ENCODE results near the gene LSR.

The LSR gene

GRCh38 chr19:35288331-35288730 is 39.5 kb downstream of the LSR start:
- no peak for DNase-seq

- DNase-seq, result no peak
These were observed 40.1 kb downstream of the LSR start for GRCh38 chr19:35288906-35289305.

- DNase-seq, result no peak
These were observed 41.8 kb downstream of the LSR start for GRCh38 chr19:35290381-35291127.

GRCh38 chr19:35291259-35291658 is 42.5 kb downstream of the LSR start:
- no peak for DNase-seq

- DNase-seq, result no peak
These were observed 43.1 kb downstream of the LSR start, which contains the start of gene MAG for GRCh38 chr19:35291916-35292315. TSS of gene MAG (plus strand) at chr19:35292161. CDS start at chr19:35295409, 3,248 bp downstream.

DNA sequence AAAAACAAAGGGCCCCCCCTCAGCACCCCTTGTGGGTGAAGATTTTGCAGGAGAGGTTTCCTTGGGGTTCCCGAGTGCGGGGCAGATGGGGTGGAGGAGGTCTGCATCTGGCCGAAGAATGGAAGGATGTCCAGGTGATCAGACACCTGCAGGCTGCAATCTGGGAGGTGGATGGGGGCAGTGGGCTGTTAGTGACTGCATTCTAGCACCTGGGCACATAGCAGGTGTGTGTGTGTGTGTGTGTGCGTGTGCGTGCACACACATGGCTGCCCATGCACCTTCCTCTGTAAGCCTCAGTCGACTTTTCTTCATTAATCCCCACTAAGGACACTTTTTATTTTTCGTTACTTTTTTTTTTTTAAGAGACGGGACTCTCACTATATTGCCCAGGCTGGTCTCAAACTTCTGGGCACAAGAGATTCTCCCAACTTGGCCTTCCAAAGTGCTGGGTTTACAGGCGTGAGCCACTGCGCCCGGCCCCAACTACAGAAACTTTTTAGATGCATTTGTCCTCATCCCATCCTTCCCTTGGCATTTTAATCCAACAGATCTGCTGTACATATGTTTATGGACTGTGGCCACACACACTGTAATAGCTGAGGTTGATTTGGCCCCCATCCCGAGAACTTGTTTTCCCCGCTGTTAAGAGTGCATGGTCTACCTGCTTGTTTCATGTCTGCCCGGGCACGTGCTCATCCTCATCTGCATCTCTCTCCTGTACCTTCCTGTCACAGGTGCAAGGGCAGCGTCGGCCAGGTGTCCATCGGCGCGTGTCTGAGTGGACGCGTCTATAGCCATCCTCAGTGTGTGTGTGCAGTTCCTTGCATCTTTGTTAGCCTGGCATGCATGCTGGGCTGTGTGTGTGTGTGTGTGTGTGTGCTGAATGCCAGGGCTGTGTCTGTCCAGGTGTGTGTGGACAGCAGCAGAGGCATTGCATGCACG is 43.9 kb downstream of the LSR start:
- DNase-seq, result no peak

- DNase-seq, result no peak
These were observed 44.5 kb downstream of the LSR start for GRCh38 chr19:35293363-35293739.

DNA sequence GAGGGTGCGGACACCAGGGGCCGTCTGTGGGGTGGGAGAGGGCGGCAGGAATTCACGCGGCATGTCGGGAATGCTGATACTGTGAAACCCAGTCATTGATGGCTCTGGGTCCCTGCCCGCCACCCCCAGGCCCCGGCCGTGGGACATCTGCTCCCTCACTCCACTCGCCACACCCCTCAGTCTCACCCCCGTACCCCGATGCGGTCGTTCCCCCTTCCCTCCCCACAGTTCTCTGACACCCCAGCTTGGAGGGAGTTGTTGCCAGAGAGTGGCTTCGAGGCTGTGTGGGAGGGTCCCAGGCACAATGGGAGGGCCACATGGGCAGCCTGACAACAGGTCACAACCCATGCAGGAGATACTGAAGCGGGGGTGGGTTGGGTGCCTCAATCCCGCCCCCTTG is 45.0 kb downstream of the LSR start:
- DNase-seq, result no peak

GRCh38 chr19:35294328-35294727 is 45.5 kb downstream of the LSR start:
- no peak for DNase-seq

DNA sequence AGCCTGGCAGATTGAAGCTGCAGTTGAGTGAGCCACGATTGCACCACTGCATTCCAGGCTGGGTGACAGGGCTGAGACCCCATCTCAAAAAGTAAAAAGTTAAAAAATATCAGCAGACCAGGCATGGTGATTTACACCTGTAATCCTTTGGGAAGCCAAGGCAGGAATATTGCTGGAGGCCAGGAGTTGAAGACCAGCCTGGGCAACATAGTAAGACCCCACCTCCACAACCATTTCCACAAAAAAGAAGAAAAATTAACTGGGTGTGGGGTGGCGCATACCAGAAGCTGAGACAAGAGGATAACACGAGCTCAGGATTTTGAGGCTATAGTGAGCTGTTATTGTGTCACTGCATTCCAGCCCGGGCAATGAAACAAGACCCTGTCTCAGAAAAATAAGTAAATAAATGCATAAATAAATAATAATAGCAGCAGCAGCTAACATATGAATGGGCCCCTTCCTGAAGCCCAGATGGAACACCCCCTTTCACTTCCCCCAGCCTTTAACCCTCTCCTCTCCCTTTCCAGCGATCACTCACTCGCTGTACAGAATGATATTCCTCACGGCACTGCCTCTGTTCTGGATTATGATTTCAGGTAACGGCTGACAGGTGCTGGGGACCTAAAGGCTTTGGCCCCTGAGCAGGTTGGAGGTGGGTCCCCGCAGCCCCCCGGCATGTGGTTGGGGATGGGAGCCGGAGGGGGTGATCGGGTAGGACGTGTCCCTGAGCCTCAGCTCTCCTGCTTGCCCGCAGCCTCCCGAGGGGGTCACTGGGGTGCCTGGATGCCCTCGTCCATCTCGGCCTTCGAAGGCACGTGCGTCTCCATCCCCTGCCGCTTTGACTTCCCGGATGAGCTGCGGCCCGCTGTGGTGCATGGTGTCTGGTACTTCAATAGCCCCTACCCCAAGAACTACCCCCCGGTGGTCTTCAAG is 46.3 kb downstream of the LSR start:
- no peak for DNase-seq

DNA sequence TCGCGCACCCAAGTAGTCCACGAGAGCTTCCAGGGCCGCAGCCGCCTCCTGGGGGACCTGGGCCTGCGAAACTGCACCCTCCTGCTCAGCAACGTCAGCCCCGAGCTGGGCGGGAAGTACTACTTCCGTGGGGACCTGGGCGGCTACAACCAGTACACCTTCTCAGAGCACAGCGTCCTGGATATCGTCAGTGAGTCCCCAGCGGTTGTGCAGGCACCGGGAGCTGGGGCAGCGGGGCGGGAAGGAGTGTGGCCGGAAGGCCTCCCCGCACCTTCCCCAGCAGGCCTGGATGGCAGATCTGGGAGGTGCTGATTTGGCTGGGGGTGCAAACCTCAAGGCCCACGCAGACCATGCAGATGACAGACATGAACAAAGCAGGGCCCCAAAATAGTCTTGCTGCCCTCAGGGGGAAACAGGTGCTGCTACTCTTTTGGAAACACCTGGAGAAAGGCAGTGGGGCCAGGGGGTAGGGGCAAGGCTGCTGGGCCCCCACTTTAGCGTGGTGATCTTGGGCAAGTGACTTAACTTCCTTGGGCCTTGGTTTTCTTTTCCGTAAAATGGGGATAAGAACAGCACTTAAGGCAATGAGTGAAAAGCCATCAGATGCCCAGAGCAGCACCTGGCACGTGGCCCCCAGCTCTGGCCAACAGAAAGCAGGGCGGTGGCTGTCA is 47.1 kb downstream of the LSR start:
- DNase-seq, result no peak

DNA sequence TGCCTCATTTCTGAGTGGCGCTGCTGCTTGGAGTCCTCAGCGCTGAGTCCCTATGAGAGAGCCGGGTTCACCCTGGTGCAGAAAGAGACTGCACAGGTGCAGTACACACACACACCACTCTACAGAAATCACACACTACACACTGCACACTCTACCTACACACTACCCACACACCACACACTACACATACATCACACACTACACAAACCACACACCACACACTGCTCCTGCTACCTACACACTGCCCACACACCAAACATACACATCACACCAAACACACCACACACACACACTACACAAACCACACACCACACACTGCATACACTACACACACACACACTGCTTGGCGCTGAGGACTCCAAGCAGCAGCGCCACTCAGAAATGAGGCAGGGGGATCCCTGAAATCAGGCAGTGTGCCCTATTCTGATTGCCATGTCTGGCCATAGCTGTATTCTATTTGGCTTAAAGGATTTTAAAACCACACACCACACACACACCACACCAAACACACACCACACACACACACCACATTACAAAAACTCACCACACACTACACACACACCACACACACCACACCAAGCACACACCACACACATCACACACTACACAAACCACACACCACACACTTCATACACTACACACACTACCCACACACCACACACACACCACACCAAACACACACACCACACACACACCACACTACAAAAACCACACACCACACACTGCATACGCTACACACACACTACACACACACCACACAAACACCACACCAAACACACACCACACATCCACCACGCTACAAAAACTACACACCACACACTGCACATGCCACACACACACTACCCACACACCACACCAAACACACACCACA is 48.1 kb downstream of the LSR start:
- no peak for DNase-seq

GRCh38 chr19:35297515-35297848 is 48.7 kb downstream of the LSR start:
- no peak for DNase-seq

GRCh38 chr19:35297922-35298321 is 49.1 kb downstream of the LSR start:
- no peak for DNase-seq

DNA sequence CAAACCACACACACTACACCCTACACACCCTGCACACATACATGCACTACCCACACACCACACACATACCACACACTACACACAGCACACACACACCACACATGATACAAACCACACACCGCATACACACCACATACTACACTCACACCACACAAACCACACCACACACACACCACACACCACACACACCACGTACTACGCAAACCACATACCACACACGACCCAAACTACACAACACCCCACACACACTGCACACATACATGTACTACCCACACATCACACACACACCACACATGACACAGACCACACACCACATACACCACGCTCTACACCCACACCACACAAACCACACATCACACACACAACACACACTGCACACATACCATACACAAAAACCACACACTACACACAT is 49.8 kb downstream of the LSR start:
- DNase-seq, result no peak

GRCh38 chr19:35299523-35300338 is 50.9 kb downstream of the LSR start:
- no peak for DNase-seq

DNA sequence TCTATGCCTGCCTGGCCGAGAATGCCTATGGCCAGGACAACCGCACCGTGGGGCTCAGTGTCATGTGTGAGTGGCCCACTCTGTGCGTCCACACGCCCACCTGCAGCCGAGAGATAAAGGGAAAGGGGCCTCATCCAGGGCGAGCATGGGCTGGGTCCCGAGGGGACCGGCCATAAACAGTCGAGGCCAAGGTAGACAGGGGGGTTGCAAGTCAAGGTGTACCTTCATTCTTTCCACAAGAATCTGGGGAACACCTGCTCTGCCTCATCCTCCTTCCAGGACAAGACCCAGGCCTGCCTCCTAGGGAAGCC is 51.5 kb downstream of the LSR start:
- DNase-seq, result no peak

DNA sequence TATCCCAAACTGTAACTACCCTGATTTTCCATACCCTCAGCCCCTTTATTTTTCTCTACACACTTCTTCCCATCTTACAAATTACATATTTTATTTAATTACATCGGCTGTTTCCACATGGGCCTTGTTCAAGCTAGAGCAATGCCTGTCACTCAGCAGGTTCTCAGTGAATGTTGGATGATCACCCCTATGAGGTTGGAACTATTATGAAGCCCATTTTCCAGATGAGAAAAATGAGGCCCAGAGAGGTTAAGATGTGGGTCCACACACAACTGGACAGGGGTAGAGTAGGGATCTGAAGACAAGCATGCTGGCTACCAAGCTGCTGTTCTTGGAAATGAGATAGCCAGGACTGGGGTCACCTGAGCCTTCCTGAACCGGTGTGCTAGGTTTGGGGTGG is 53.2 kb downstream of the LSR start:
- DNase-seq, result no peak

- DNase-seq, result no peak
These were observed 53.6 kb downstream of the LSR start for GRCh38 chr19:35302446-35302845.

DNA sequence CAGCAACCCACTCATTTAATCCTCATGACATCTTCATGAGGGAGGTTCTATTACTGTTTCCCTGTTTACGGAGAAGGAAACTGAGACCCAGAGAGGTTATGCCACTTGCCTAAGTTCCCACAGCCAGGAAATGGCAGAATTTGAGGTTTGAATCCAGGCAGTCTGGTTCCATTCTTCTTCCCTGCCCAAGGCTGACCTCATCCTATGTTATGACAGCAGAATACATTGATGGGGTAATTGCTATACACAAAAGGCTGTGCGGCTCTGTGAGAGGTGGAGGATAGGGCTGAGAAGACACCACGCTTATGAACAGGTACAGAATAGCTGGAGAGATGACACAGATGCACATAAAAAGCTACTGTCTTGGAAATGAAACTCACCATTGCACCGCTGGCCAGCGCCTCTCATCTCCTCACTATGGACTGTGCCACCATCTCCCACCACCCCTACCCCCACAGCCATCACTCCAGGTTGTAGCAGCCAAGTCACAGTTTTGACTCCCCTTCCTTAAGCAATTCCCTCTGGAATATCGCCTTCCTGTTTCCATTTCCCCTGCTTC is 54.6 kb downstream of the LSR start:
- DNase-seq, result no peak
